Activated naive CD8-positive, alpha-beta T cell treated with anti-CD3 and anti-CD28 coated beads for 36 hours (primary cell): ENCODE data around the gene BMP6. TPM values are rescaled to one million over a fixed set of nuclear protein-coding genes. Genes with fewer than 3 reads are reported as not detected.
"Not testable (repeated sequence)": the region's sequence is repeated elsewhere in the genome, so short reads cannot be mapped to it uniquely, and the experiment has no call there.

Experiments used
- DNase-seq: peaks from one replicate; pipeline ENCODE4 v3.0.0; 2021
- H3K27ac Mint-ChIP-seq: one replicate; pipeline ENCODE4 v1.8.0; 2022; ENCODE audit warnings: mild to moderate bottlenecking, moderate library complexity, mixed read lengths
- H3K27me3 Mint-ChIP-seq: one replicate; pipeline ENCODE4 v1.8.0; 2022; ENCODE audit warnings: mild to moderate bottlenecking, mixed read lengths
- H3K36me3 Mint-ChIP-seq: one replicate; pipeline ENCODE4 v1.8.0; 2021; ENCODE audit warnings: mild to moderate bottlenecking, mixed read lengths
- H3K4me1 Mint-ChIP-seq: one replicate; pipeline ENCODE4 v1.8.0; 2021; ENCODE audit warnings: mixed read lengths
- H3K4me3 Mint-ChIP-seq: one replicate; pipeline ENCODE4 v1.8.0; 2022; ENCODE audit warnings: mild to moderate bottlenecking, moderate library complexity, mixed read lengths
- H3K9me3 Mint-ChIP-seq: one replicate; pipeline ENCODE4 v1.8.0; 2022; ENCODE audit warnings: mixed read lengths
- total RNA-seq, 2 experiments: library from RNA; stranded (reverse); gene quantifications; one replicate each; pipeline ENCODE4 v1.2.3, GENCODE V29; 2021

The BMP6 gene
- total RNA-seq, 2 experiments from 2014 or later, result not detected

DNA sequence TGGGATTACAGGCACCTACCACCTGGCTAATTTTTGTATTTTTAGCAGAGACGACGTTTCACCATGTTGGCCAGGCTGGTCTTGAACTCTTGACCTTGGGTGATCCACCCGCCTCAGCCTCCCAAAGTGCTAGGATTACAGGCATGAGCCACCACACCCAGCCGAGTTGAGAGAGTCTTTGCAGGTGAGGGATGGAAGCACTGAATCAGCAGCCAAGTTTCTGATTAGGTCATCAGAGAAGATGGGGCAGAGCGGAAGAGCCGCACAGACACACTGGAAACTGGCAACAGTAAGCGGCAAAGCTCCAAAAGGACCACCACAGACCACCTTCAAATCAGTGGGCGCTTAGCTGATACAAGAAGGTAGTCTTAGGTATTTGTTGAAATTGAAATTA, 172.3 kb downstream of the BMP6 start:
- DNase-seq, H3K4me3 Mint-ChIP-seq, H3K27me3 Mint-ChIP-seq, H3K9me3 Mint-ChIP-seq, H3K4me1 Mint-ChIP-seq, H3K27ac Mint-ChIP-seq: not testable (repeated sequence)
- peaks cover 42% of the 10 kb centered on the region for H3K36me3 Mint-ChIP-seq

DNA sequence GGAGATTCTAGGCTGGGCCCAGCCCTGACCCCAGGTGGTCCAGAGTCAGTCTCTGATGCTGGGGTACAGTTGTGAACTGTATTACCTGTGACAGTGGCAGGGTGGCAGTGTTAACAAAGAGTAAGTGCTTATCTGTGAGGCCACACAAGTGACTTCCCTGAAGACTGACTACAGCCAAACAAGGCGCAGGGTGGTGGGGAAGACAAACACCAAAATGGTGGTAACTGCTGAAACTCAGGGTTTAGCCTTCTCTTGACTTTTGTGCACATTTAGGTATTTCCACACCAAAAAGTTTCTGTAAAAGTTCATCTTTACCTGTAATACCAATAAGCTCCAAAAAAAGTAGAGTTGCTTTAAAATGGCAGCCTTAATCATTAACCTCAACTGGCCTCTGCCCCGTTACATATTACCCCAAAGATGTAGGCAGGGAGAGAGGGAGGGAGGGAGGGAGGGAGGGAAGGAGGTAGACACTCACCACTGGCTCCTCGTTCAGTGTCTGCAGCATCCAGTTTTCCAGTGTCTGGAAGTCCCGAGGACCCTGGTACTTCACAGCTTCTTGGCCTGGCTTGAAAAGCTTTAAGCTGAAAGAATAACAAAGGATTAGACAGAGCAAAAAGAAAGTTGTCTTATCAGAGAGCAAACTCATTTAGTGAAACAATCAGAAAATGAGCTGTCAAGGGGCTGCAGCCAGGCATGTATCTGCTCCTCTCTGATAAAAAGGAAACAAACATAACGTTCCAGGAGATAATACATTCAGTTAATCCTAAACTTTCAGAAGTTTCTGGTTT, 173.4 kb downstream of the BMP6 start:
- DNase-seq, result no peak
- no peaks in the 10 kb centered on the region for H3K9me3 Mint-ChIP-seq
- H3K27ac Mint-ChIP-seq, result no peak overlapping the region
- no peaks in the 10 kb centered on the region for H3K27me3 Mint-ChIP-seq
- no peaks in the 10 kb centered on the region for H3K4me1 Mint-ChIP-seq
- H3K36me3 Mint-ChIP-seq, result peaks cover 35% of the 10 kb centered on the region
- H3K4me3 Mint-ChIP-seq, result no peak overlapping the region

- Mint-ChIP-seq H3K27ac (no peak overlapping the region), H3K9me3 (no peaks in the 10 kb centered on the region), H3K4me3 (no peak overlapping the region), H3K27me3 (no peaks in the 10 kb centered on the region), H3K36me3 (peaks cover 33% of the 10 kb centered on the region), H3K4me1 (no peaks in the 10 kb centered on the region)
- DNase-seq, result no peak
Measured at GRCh38 chr6:7899889-7900213, 174.0 kb downstream of the BMP6 start.

- DNase-seq, result no peak
- Mint-ChIP-seq H3K9me3 (no peaks in the 10 kb centered on the region), H3K27me3 (no peaks in the 10 kb centered on the region), H3K27ac (no peak overlapping the region), H3K36me3 (peaks cover 37% of the 10 kb centered on the region), H3K4me1 (no peaks in the 10 kb centered on the region), H3K4me3 (no peak overlapping the region)
Measured at GRCh38 chr6:7900621-7901020, 174.7 kb downstream of the BMP6 start.

- no peak for DNase-seq
- no peak overlapping the region for H3K27ac Mint-ChIP-seq
- no peak overlapping the region for H3K4me3 Mint-ChIP-seq
- H3K9me3 Mint-ChIP-seq, result no peaks in the 10 kb centered on the region
- no peaks in the 10 kb centered on the region for H3K4me1 Mint-ChIP-seq
- no peaks in the 10 kb centered on the region for H3K27me3 Mint-ChIP-seq
- H3K36me3 Mint-ChIP-seq, result peaks cover 33% of the 10 kb centered on the region
Measured at GRCh38 chr6:7901056-7901455, 175.2 kb downstream of the BMP6 start.

DNA sequence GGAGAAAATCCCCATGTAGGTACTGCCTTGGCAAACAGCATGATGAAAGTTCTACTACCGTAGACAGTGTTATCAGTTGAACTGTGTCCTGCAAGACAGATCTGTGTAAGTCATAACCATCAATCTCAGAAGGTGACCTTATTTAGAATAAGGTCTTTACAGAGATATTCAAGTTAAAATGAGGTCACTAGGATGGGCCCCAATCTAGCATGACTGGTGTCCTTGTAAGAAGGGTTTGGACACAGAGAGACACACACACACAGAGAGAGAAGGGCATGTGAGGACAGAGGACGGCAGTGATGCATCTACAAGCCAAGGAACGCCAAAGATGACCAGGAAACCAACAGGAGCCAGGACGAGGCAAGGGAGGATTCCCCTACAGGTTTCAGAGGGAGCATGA, 175.9 kb downstream of the BMP6 start:
- Mint-ChIP-seq H3K27me3 (no peaks in the 10 kb centered on the region), H3K4me3 (no peak overlapping the region), H3K36me3 (peaks cover 32% of the 10 kb centered on the region), H3K9me3 (no peaks in the 10 kb centered on the region), H3K27ac (no peak overlapping the region), H3K4me1 (no peaks in the 10 kb centered on the region)
- no peak for DNase-seq

GRCh38 chr6:7902221-7902620, 176.3 kb downstream of the BMP6 start:
- Mint-ChIP-seq H3K4me3 (no peak overlapping the region), H3K27me3 (no peaks in the 10 kb centered on the region), H3K27ac (no peak overlapping the region), H3K9me3 (no peaks in the 10 kb centered on the region), H3K36me3 (peaks cover 32% of the 10 kb centered on the region), H3K4me1 (no peaks in the 10 kb centered on the region)
- no peak for DNase-seq

DNA sequence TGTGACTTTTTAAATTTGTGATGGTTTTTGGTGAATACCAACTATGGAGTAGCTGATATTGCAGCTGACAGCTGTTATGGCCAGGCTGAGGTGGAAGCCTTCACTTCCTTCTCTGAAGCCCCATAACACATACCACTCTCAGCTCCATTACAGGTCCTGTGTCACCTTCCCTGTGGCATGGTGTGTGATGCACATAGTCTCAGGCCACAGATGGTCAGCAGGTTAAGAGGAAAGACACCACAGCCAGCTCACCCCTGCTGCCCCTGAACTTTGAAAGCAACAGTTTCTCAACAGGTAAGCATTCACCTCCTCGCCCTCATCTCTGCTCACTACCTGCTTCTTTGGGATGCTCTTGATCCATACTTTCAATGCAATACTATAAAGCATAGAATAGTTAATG, 177.0 kb downstream of the BMP6 start:
- no peak for DNase-seq
- Mint-ChIP-seq H3K4me3 (no peak overlapping the region), H3K27ac (no peak overlapping the region), H3K4me1 (peaks cover 3% of the 10 kb centered on the region), H3K27me3 (no peaks in the 10 kb centered on the region), H3K36me3 (peaks cover 31% of the 10 kb centered on the region), H3K9me3 (no peaks in the 10 kb centered on the region)

DNA sequence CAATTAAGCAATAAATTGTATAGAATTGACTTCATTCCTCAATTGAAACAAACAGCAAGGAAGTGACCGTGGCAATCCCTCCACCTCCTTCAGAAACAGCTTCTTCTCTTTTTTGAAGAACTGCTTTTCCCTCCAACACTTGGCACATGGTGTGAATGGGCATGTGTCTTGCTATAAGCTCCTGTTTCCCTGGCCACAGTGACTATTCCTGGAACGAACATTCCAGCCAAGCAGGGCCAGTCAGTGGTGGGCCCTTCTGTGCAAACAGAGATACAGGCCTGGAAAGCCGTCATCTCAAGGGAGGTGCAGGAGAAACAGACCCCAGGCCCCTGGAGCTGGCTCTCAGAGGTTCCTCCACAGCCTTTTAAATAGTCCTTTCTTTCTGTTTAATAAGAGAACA, 177.8 kb downstream of the BMP6 start:
- Mint-ChIP-seq H3K4me3 (no peak overlapping the region), H3K4me1 (peaks cover 7% of the 10 kb centered on the region), H3K27ac (no peak overlapping the region), H3K36me3 (peaks cover 23% of the 10 kb centered on the region), H3K27me3 (no peaks in the 10 kb centered on the region), H3K9me3 (no peaks in the 10 kb centered on the region)
- DNase-seq, result no peak

DNA sequence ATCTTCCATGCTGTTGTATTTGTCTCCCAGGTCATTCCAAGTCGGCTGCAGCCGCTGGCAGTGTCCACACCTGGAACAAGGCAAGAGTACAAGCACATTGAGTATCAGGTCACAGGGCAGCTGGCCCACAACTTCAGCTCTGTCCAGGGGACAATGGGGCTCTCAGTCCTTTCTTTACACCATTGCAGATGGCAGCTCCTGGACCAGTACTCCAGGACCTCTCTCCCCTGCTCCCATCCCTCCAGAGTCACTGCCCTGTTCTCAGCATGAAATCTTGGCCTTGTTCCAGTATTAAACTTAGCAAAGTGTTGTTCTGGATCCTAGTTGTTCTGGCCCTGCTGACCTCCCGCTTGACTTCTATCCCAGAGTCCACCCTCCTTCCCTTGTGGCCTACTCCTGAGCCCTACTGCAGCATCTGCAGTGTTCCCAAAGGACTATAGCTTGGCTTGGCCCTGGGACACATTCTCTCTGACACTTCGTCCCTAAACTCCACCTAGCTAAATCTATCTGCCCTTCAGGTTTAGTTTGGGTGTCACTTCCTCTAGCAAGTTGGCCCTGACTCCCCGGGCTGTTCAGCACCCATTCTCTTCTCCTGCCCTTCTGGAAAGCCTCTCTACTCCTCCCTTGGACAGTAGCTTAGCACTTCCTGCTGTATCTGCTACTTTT, 178.9 kb downstream of the BMP6 start:
- Mint-ChIP-seq H3K27me3 (no peaks in the 10 kb centered on the region), H3K36me3 (peaks cover 23% of the 10 kb centered on the region), H3K4me1 (peaks cover 12% of the 10 kb centered on the region), H3K9me3 (no peaks in the 10 kb centered on the region), H3K27ac (peak overlapping the region; percentile 10), H3K4me3 (no peak overlapping the region)
- no peak for DNase-seq

DNA sequence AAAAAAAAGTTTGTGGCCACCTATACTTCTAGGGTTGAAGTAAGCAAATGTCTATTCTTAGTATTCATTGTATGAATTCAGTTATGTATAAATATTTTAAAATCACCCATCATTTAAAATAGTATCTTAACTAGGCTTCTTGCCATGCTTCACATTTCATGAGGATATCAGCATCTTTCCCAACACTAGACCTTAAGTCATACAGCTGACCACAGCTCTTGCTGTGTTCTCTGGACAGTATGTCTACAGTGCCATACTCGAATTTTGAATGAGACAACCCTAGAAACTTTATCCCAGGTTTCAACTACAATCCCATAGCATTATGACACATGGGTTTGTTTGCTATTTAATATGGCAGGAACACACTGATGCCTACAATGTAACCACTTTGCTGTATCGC, 179.5 kb downstream of the BMP6 start:
- no peaks in the 10 kb centered on the region for H3K9me3 Mint-ChIP-seq
- peaks cover 12% of the 10 kb centered on the region for H3K4me1 Mint-ChIP-seq
- H3K27ac Mint-ChIP-seq, result no peak overlapping the region
- no peaks in the 10 kb centered on the region for H3K27me3 Mint-ChIP-seq
- H3K36me3 Mint-ChIP-seq, result peaks cover 21% of the 10 kb centered on the region
- no peak for DNase-seq
- no peak overlapping the region for H3K4me3 Mint-ChIP-seq

GRCh38 chr6:7906741-7907140, 180.8 kb downstream of the BMP6 start:
- no peak overlapping the region for H3K4me3 Mint-ChIP-seq

GRCh38 chr6:7907159-7907558, 181.3 kb downstream of the BMP6 start:
- H3K4me3 Mint-ChIP-seq, result no peak overlapping the region
- H3K36me3 Mint-ChIP-seq, result peaks cover 19% of the 10 kb centered on the region
- H3K4me1 Mint-ChIP-seq, result peaks cover 12% of the 10 kb centered on the region
- no peaks in the 10 kb centered on the region for H3K27me3 Mint-ChIP-seq
- no peaks in the 10 kb centered on the region for H3K9me3 Mint-ChIP-seq
- H3K27ac Mint-ChIP-seq, result no peak overlapping the region
- DNase-seq, result no peak

More at GRCh38 chr6:7906741-7907140, 180.8 kb downstream of the BMP6 start:
- Mint-ChIP-seq H3K36me3 (peaks cover 19% of the 10 kb centered on the region), H3K4me1 (peaks cover 12% of the 10 kb centered on the region), H3K9me3 (no peaks in the 10 kb centered on the region), H3K27ac (no peak overlapping the region), H3K27me3 (no peaks in the 10 kb centered on the region)
- no peak for DNase-seq

DNA sequence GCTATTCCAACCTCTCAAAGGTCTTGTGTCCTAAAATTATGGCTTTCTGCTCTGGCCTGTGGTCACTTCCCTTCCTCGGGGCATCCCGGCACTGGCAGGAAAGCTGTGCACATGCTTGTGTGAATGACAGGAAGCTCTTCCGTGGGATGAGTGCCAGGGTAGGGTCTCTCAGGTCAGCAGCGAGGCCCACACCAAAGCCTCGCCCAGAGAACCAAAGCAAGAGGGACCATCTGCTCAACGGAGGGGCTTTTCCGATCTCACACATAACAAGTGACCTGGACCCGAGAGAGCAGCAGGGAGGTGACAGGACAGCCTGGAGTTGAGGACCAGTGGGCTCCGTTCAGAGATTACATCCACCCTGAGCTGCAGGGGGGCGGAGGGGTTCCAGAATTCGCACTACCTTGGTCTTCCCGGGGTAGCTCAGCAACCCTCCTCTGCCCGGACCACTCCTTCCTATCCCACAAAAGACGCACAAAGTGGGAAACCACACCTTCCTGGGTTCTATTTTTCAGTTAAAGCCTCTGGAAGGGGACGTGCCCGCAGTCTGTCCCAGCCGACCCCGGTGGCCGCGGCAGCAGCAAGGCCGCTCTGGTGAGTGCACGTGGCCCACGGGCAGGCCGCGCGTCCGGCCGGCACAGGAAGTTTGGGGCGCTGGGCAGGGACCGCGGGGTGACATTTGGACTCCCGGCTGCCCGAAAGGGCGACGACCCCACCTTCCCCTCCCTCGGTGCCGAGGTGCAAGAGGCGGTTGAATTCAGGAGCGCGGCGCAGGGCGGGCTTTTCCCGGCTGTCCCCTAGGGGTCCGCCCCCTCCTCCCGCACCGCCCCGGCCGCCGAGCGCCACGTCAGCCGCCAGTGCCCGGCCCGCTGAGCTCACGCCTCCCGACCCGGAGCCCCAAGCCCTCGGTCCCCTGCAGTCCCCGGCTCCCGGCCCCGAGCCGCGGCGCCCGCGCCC, 183.7 kb downstream of the BMP6 start:
- H3K9me3 Mint-ChIP-seq, result no peaks in the 10 kb centered on the region
- H3K4me1 Mint-ChIP-seq, result peaks cover 12% of the 10 kb centered on the region
- peak overlapping the region; percentile 70 for H3K27ac Mint-ChIP-seq
- DNase-seq, result peak; percentile 61
- no peaks in the 10 kb centered on the region for H3K27me3 Mint-ChIP-seq
- peaks cover 14% of the 10 kb centered on the region for H3K36me3 Mint-ChIP-seq
- peak overlapping the region; percentile 86 for H3K4me3 Mint-ChIP-seq

DNA sequence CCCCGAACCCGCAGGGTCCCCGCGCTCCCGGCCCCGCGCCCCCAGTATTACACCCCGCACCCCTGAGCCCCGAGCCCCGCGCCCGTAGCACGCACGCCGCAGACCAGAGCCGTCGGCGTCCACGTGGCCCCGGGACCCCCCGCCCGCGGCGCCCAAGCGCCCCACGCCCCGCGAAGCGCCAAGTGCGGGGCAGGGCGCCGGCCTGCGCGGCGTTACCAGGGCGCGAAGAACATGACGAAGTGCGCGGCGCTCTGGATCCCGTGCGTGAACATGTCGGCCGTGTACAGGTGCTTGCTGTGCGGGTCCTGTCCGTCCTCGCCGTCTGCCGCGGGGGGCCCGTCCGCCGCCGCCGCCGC, 184.4 kb downstream of the BMP6 start:
- H3K27ac Mint-ChIP-seq, result no peak overlapping the region
- H3K9me3 Mint-ChIP-seq, result no peaks in the 10 kb centered on the region
- DNase-seq, result no peak
- no peaks in the 10 kb centered on the region for H3K27me3 Mint-ChIP-seq
- peaks cover 9% of the 10 kb centered on the region for H3K36me3 Mint-ChIP-seq
- peaks cover 12% of the 10 kb centered on the region for H3K4me1 Mint-ChIP-seq
- H3K4me3 Mint-ChIP-seq, result no peak overlapping the region
